Type B pancreatic cell (in vitro differentiated cells): Measurements from ENCODE around the gene CCNB2. TPM values are rescaled to one million over a fixed set of nuclear protein-coding genes. Genes with fewer than 3 reads are reported as not detected.

ENCODE experiments used
- DNase-seq: peaks from one replicate; pipeline ENCODE4 v3.0.0; 2021; ENCODE audit warnings: mixed read lengths; ENCODE audit not compliant: unreplicated experiment; ENCODE audit errors: extremely low spot score
- H3K27ac Mint-ChIP-seq: 2 replicates; pipeline ENCODE4 v1.8.0; 2021; ENCODE audit warnings: mild to moderate bottlenecking, mixed read lengths
- H3K27me3 Mint-ChIP-seq: 2 replicates; pipeline ENCODE4 v1.8.0; 2021; ENCODE audit warnings: mixed read lengths
- H3K36me3 Mint-ChIP-seq: 2 replicates; pipeline ENCODE4 v1.8.0; 2021; ENCODE audit warnings: mixed read lengths
- H3K4me1 Mint-ChIP-seq: one replicate; pipeline ENCODE4 v1.8.0; 2021; ENCODE audit warnings: mixed read lengths; ENCODE audit not compliant: unreplicated experiment
- H3K4me3 Mint-ChIP-seq: 2 replicates; pipeline ENCODE4 v1.8.0; 2021; ENCODE audit warnings: mild to moderate bottlenecking, mixed read lengths
- H3K9me3 Mint-ChIP-seq: 2 replicates; pipeline ENCODE4 v1.8.0; 2021; ENCODE audit warnings: mixed read lengths
- microRNA-seq: library from miRNA; unstranded; fragments of <30 nt; microRNA quantifications from one replicate; pipeline ENCODE4, GENCODE V29; 2020
- total RNA-seq: library from RNA; stranded (reverse); gene quantifications from 2 replicates; pipeline ENCODE4 v1.2.1, GENCODE V29; 2021; ENCODE audit warnings: low replicate concordance
- TF ChIP-seq, protein P1 (sequence below): fragments of 200-600 bp; sonication (generic); conservative IDR thresholded peaks from 2 replicates; pipeline ENCODE4 v1.5.0; 2021; ENCODE audit warnings: antibody characterized with exemption, mild to moderate bottlenecking

The CCNB2 gene
- total RNA-seq, 1 donor from 2014 or later = 63.0 TPM

DNA sequence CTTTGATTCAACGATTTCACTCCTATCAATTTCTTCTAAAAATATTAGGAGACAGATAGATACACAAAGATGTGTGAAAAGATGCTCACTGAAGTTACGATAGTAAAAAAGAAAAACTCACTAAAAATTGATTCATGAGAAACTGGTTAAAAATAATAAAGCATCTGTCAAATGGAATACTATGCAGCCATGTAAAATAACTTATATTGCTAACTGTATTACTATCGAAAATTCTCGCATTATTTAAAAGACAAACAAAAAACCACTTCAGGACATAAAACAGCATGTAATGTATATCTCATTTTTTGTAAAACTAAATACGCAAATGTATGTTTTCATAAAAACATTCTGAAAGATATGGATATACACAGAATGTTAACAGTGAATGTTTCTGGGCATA is 68.2 kb downstream of the CCNB2 start:
- DNase-seq = no peak
- no peaks in the 10 kb centered on the region for H3K27me3 Mint-ChIP-seq
- H3K4me3 Mint-ChIP-seq = no peak overlapping the region
- no peak overlapping the region for H3K27ac Mint-ChIP-seq
- peaks cover 24% of the 10 kb centered on the region for H3K36me3 Mint-ChIP-seq
- peaks cover 6% of the 10 kb centered on the region for H3K4me1 Mint-ChIP-seq
- TF ChIP-seq, protein P1, sequence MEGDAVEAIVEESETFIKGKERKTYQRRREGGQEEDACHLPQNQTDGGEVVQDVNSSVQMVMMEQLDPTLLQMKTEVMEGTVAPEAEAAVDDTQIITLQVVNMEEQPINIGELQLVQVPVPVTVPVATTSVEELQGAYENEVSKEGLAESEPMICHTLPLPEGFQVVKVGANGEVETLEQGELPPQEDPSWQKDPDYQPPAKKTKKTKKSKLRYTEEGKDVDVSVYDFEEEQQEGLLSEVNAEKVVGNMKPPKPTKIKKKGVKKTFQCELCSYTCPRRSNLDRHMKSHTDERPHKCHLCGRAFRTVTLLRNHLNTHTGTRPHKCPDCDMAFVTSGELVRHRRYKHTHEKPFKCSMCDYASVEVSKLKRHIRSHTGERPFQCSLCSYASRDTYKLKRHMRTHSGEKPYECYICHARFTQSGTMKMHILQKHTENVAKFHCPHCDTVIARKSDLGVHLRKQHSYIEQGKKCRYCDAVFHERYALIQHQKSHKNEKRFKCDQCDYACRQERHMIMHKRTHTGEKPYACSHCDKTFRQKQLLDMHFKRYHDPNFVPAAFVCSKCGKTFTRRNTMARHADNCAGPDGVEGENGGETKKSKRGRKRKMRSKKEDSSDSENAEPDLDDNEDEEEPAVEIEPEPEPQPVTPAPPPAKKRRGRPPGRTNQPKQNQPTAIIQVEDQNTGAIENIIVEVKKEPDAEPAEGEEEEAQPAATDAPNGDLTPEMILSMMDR = no peak
- H3K9me3 Mint-ChIP-seq = no peaks in the 10 kb centered on the region

DNA sequence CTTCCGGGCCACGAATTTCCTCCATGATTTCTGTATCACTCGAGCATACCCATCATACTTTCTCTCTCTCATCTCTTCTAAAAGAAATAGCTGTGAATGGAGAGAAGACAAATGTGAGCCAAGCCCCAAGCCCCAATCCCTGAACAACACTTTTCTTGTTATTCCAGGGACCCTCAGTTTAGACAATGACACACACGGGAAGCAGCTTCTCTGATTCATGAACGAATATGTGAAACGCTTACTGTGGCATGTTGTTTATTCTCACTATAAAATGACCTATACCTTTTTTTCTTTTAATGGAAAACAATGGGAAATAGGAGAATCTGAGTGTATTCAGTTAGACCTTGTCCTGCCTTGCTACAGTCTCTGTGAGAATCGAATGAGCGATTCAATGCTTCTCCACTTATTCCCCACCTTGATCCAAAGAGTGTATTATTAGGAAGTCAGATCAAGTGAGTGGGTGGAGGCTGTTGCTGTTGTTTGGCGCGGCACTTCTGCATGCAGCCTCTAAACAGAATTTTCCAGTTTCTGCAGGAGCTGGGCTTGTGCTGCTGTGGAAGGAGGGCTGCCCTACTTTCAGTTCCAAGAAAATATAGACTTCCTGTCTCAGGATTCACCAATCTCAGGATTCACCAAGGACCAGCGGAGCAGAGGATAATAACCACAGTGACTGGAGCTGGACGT is 69.3 kb downstream of the CCNB2 start:
- DNase-seq = no peak
- TF ChIP-seq, protein P1 = no peak

More for the DNA sequence above, 69.3 kb downstream of the CCNB2 start:
- Mint-ChIP-seq H3K4me1 (peaks cover 3% of the 10 kb centered on the region), H3K9me3 (no peaks in the 10 kb centered on the region), H3K27ac (no peak overlapping the region), H3K27me3 (no peaks in the 10 kb centered on the region), H3K36me3 (peaks cover 27% of the 10 kb centered on the region), H3K4me3 (no peak overlapping the region)

Small RNA genes within 50 kb of the gene (microRNA-seq; reads per million reads assigned to microRNA genes)
- 1.4 reads per million for gene MIR2116

Other genes with a start within 250 kb of the CCNB2 start
- gene SLTM, start 171.5 kb upstream of the CCNB2 start, total RNA-seq = 87.9 and 103 TPM in 2 replicates
- gene RNF111, start 117.5 kb upstream of the CCNB2 start, total RNA-seq = 31.0 and 33.3 TPM in 2 replicates
- gene LDHAL6B, start 101.7 kb downstream of the CCNB2 start, total RNA-seq = not detected in 2 replicates